Activated naive CD4-positive, alpha-beta T cell treated with anti-CD3 and anti-CD28 coated beads, Interleukin-2, amount 50 U/mL, for 16 hours (primary cell): ENCODE data around the gene ORM1.
"Not testable (repeated sequence)": the region's sequence is repeated elsewhere in the genome, so short reads cannot be mapped to it uniquely, and the experiment has no call there.

Experiments
- DNase-seq: peaks from one replicate; pipeline ENCODE4 v3.0.0-alpha.2; 2020

The ORM1 gene

DNA sequence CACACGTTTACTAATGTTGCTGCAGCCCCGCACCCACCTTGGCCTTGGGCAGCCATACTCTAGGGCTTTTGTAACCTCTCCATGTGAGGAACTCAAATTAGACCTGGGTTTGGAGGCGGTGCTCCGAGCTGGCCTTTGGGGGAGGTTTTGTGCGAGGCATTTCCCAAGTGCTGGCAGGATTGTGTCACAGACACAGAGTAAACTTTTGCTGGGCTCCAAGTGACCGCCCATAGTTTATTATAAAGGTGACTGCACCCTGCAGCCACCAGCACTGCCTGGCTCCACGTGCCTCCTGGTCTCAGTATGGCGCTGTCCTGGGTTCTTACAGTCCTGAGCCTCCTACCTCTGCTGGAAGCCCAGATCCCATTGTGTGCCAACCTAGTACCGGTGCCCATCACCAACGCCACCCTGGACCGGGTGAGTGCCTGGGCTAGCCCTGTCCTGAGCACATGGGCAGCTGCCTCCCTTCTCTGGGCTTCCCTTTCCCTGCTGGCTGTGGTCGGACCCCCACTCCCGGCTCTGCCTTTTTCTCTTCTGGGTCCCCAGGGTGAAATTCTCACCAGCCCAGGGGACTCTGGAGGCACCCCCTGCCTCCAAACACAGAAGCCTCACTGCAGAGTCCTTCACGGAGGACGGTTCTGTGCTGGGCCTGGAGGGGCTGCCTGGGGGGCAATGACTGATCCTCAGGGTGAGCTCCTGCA lies at the start of gene ORM1:
TSS of gene ORM1 (plus strand) at position 268 of the 701 bp plus-strand sequence. CDS start at position 304, 36 bp downstream.
- DNase-seq, result not testable (repeated sequence)

GRCh38 chr9:114273461-114273881 lies 49.4 kb upstream of the ORM1 start:
- no peak for DNase-seq

GRCh38 chr9:114274217-114274616 lies 48.7 kb upstream of the ORM1 start:
- DNase-seq, result no peak

DNA sequence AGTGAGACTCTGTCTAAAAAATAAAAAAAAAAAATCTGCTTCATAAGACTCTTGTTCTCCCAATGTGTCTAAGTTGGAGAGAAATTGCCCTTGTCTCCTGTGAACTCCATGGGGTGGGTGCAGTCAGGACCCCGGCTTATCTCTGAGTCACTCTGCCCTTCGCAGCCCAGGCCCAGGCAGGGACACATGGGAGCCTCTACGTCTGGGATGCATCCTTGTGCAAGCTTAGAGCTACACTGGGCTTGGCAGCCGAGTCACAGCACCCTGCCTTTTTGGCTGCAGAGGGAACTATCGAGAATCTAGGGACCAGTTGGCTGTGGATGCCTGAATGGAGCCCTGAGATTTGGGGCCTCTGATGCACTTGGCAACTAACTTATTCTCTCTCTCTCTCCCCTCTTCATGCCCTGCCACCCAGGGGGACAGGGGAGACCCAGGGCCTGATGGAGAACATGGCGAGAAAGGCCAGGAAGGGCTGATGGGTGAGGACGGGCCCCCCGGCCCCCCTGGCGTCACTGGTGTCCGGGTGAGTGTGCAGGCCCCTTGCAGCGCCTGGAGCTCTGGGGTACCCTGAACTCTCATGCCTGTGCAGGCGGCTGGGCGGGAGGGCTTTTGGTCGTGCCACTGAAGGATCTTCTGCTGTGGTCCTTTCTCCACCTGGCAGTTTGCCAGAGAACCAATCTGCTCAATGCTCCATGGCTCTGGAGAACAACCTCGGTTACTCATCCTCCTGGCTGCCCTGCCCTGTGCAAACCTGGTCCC lies 47.5 kb upstream of the ORM1 start:
- DNase-seq, result peak; percentile 3

- DNase-seq, result peak; percentile 1
Observed at GRCh38 chr9:114276908-114277821, 45.7 kb upstream of the ORM1 start.

DNA sequence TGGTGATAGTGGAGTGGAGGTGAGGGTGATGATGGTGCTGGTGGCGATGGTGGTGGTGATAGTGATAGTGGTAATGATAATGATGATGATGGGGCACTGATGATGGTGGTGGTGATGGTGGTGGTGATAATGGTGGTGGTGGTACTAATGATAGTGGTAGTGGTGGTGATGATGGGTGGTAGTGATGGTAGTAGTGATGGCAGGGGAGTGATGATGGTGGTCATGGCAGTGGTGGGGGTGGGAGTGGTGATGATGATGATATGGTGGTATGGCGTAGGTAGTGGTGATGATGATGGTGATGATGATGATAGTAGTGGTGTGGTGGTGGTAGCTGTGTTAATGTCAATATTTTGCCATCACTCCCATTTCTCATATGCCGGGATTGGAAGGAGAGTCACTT lies 44.5 kb upstream of the ORM1 start:
- no peak for DNase-seq

- no peak for DNase-seq
Observed at GRCh38 chr9:114278881-114279570, 43.9 kb upstream of the ORM1 start.

- DNase-seq, result no peak
Observed at GRCh38 chr9:114279693-114280092, 43.2 kb upstream of the ORM1 start.

GRCh38 chr9:114280636-114281472 lies 42.0 kb upstream of the ORM1 start:
- DNase-seq, result no peak

GRCh38 chr9:114281473-114282103 lies 41.3 kb upstream of the ORM1 start:
- peak; percentile 3 for DNase-seq

DNA sequence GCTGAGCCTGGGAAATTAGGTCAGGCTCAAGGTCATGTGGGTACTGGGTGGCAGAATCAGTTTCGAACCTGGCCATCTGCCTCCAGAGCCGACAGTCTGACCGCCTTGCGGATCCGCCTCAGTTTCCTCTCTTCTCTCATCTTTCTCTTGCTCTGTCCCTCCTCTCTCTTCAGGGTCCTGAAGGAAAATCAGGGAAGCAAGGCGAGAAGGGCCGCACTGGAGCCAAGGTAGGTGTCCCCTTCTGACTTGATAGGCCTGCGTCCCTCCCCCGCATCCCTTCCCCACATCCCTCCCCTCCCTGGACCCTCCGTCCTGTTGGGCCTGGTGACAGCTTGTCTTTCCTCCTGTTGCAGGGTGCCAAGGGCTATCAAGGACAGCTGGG lies 40.8 kb upstream of the ORM1 start:
- DNase-seq, result peak; percentile 1

- DNase-seq, result peak; percentile 3
Observed at GRCh38 chr9:114282507-114282906, 40.4 kb upstream of the ORM1 start.

- peak; percentile 8 for DNase-seq
Observed at GRCh38 chr9:114282926-114283325, 40.0 kb upstream of the ORM1 start.

DNA sequence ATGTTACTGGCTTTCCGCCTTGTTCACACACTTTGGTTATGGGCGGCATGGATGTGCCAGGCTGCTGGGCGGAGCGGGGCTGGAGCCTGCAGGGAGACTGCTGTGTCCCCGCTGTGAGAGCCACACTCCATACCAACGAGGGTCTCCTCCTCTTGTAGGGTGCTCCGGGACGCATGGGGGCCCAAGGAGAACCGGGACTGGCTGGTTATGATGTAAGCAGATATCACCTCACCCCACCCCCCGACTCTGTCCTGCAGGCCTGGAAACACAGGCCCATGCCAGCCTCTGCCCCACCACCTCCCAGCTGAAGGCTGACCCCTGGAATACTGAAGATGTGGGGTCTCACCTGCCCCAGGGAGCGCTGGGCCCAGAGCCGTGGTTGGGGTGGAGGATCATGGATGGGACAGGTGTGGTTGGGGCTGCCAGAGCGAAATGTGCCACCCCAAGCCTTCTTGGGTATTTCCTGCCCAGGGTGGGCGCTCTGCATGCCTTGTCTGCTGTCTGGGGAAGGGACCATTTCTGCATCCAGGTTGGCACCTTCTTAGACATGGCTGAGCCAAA lies 39.3 kb upstream of the ORM1 start:
- DNase-seq, result peak; percentile 8

DNA sequence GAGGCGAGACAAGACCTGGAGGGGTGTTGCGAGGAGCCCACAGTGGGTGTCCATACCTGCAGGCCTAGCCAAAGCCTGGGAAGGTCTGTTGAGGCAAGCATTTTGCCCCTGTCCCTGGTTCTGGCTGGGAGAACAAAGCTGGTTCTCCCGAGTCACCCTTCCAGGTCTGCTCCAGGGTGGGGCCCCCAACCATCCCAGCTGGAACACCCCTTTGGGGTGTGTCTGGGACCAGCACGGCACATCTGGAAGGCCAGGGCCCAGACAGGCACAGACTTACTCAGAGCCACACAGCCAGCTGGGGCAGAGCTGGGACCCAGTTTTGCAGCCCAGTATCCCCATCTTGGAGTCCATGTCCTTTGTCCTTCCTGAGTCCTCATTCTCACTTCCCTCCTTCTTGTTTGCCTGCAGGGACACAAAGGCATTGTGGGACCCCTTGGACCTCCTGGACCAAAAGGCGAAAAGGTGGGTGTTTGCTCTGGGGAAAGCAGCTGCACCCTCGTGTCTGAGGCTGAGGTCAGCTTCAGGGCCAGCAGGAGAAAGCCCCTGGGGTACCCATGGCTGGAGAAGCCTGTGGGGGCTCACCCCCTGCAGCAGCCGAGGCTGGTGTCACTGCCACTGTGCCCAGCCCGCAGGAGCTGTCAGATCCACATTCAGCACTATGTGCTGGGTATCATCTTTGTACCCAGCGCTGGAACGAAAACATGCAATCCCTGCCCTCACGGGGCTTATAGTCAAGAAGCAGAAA lies 38.4 kb upstream of the ORM1 start:
- no peak for DNase-seq

DNA sequence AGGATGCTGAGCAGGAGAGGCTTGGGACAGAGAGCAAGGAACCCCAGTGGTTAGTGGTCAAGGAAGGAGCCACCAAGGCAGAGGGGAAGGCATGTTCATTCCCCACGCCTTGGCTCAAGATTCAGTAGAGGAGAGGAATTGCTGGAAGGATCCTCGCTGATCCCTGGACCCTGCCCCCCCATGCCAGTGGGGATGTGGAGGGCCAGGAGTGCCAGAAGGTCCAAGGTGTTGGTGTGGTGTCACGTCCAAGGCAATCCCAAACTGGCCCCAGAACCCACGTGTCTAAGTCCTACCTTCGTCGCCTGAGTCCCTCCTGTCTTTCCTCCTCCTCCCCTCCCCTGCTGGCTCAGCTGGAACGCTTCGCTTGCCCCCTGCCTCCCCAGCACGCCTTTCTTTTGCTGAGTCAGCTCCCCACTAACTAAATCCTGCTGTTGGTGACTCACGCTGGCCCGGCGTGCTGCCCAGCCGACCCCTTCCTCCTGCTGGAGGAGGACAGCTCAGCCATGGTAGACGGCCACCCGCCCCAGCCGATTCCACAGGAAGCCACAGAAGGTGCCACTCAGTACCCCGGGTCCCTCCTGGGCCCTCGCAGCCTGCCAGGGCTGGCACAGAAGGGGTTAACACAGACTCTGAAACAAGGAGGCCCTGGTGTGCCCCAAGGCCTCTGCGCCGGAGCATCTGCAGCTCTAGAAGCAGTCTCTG lies 37.6 kb upstream of the ORM1 start:
- no peak for DNase-seq

DNA sequence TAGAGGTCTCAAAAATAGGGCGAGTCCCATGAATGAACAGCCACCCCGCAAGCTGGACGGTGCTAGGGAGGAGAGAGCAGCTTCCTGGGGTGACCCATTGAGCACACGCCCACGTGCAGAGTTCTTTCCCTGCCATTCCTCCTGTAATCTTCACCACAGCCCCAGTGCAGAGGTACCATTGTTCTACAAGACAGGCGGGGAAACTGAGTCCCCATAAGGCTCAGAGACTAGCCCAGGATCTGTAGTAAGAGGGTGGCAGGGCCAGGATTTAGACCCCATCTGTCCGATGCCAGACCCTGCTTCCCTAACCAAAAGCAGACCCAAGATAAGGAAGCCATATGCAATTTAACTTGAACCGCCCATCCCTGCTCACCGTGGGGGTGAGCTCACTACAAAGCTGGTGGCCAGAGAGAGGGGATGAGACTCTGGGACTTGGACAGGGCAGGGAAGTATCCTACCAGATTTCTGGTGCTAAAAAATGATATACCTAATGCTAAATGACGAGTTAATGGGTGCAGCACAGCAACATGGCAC lies 36.7 kb upstream of the ORM1 start:
- DNase-seq, result no peak

GRCh38 chr9:114287001-114287762 lies 35.7 kb upstream of the ORM1 start:
- no peak for DNase-seq
